K562 (cell line): Measurements from ENCODE around the gene FRMD4A. TPM values are rescaled to one million over a fixed set of nuclear protein-coding genes. Genes with fewer than 3 reads are reported as not detected.

ENCODE experiments used
- ATAC-seq: fragments of 200-7000 bp; cut with Tn5 transposase; 3 replicates; pipeline ENCODE4 v1.9.1; 2020; ENCODE audit warnings: moderate library complexity
- BruUV-seq: library from RNA; stranded (reverse); fragments of 400-500 nt; replicated peaks from 2 replicates; lab custom pipeline; 2021; lab: Mats Ljungman, UMichigan
- CTCF ChIA-PET: fragments of 300-600 bp; formaldehyde crosslinking; extraction: SDS; loops from one replicate; lab custom pipeline; 2021; ENCODE audit warnings: low intra/inter-chr PET ratio; lab: Yijun Ruan, JAX
- POLR2A ChIA-PET: fragments of 300-600, 350-650 bp; sonication (Branson Sonifier 250); formaldehyde crosslinking; extraction: SDS; loops from one replicate; lab custom pipeline; 2021; ENCODE audit warnings: antibody characterized with exemption, inconsistent platforms; lab: Yijun Ruan, JAX
- DNase-seq, 4 experiments: peaks; one replicate each; pipeline versions ENCODE4 v3.0.0 to v3.0.0-alpha.2; 2011 to 2018; ENCODE audit warnings: low spot score in 3 of 4, mixed read lengths in 3 of 4; ENCODE audit errors: extremely low read depth in 1 of 4
- FAIRE-seq: peaks from 2 replicates; lab custom pipeline; 2011; peaks lifted over from hg19 to GRCh38; lab: Jason Lieb, UNC
- H2AFZ ChIP-seq: 2 replicates; pipeline ENCODE4 v1.6.0; 2011; ENCODE audit warnings: low read depth, low read length, control low read depth, inconsistent platforms
- H3K27ac ChIP-seq: fragments of 200-600 bp; 3 replicates; pipeline ENCODE4 v1.8.0; 2011; ENCODE audit warnings: low read depth, mild to moderate bottlenecking, control low read depth, inconsistent platforms, low read length, moderate library complexity, mixed read lengths; ENCODE audit errors: extremely low read depth
- H3K27me3 ChIP-seq, 2 experiments: fragments of 300-600 bp in 1 of 2; 2 replicates in 1 of 2; 3 replicates in 1 of 2; pipeline versions ENCODE4 v1.6.0 to v1.8.0; 2011; ENCODE audit warnings: inconsistent platforms in 2 of 2, low read length in 2 of 2, mild to moderate bottlenecking in 1 of 2, mixed read lengths in 1 of 2, moderate library complexity in 1 of 2; ENCODE audit not compliant: control insufficient read depth in 2 of 2, insufficient read depth in 2 of 2
- H3K36me3 ChIP-seq: fragments of 300-600 bp; 3 replicates; pipeline ENCODE4 v1.8.0; 2011; ENCODE audit warnings: mild to moderate bottlenecking, low read length, inconsistent platforms; ENCODE audit not compliant: control insufficient read depth, insufficient read depth
- H3K4me1 ChIP-seq, 2 experiments: fragments of 200-600 bp in 1 of 2; replicated peaks in 1 of 2; 2 replicates in 1 of 2; 3 replicates in 1 of 2; pipeline versions ENCODE4 v1.5.1 to v1.8.0; 2011; ENCODE audit warnings: inconsistent platforms in 2 of 2, low read length in 2 of 2, mild to moderate bottlenecking in 1 of 2, mixed read lengths in 1 of 2, moderate library complexity in 1 of 2; ENCODE audit not compliant: control insufficient read depth in 2 of 2, insufficient read depth in 2 of 2
- H3K4me2 ChIP-seq: 2 replicates; pipeline ENCODE4 v1.6.1; 2011; ENCODE audit warnings: low read length, control low read depth, inconsistent platforms, mixed read lengths; ENCODE audit not compliant: insufficient read depth
- H3K4me3 ChIP-seq: fragments of 200-600 bp; sonication (generic), shearing (Covaris generic); 2 replicates; pipeline ENCODE4 v1.5.1; 2016; ENCODE audit warnings: control low read depth, inconsistent platforms
- H3K79me2 ChIP-seq: fragments of 200-600 bp; 3 replicates; pipeline ENCODE4 v1.8.0; 2011; ENCODE audit warnings: low read length, inconsistent platforms; ENCODE audit not compliant: control insufficient read depth, insufficient read depth
- H3K9ac ChIP-seq, 2 experiments: 2 replicates each; pipeline versions ENCODE4 v1.6.0 to v1.6.1; 2011; ENCODE audit warnings: low read depth in 2 of 2, low read length in 2 of 2, control low read depth in 1 of 2, inconsistent platforms in 1 of 2, mild to moderate bottlenecking in 1 of 2, mixed read lengths in 1 of 2; ENCODE audit not compliant: insufficient read depth in 1 of 2
- H3K9me1 ChIP-seq: one replicate; pipeline ENCODE4 v1.6.0; 2011; ENCODE audit warnings: inconsistent platforms, mild to moderate bottlenecking, low read length, moderate library complexity; ENCODE audit not compliant: control insufficient read depth, insufficient read depth
- H3K9me3 ChIP-seq: replicated peaks from 2 replicates; pipeline ENCODE4 v1.5.1; 2011; ENCODE audit warnings: low read depth, low read length, inconsistent platforms; ENCODE audit not compliant: control insufficient read depth, insufficient read depth
- H4K20me1 ChIP-seq: replicated peaks from 2 replicates; pipeline ENCODE4 v1.6.1; 2011; ENCODE audit warnings: low read length, inconsistent platforms, mixed read lengths; ENCODE audit not compliant: control insufficient read depth, insufficient read depth
- CEBPZ ChIP-seq: fragments of 150-350 bp; IDR thresholded peaks from 2 replicates; pipeline ENCODE4 v1.6.1; 2014; ENCODE audit warnings: low read depth, mild to moderate bottlenecking, low read length, borderline replicate concordance
- CTCF ChIP-seq, 3 experiments: IDR thresholded peaks in 2 of 3; conservative IDR thresholded peaks in 1 of 3; 2 replicates each; pipeline ENCODE4 v1.5.1; 2011 to 2012; ENCODE audit warnings: low read length in 3 of 3, mild to moderate bottlenecking in 3 of 3, control low read depth in 2 of 3, improper control_type of control experiment in 1 of 3, inconsistent platforms in 1 of 3, low read depth in 1 of 3, mixed read lengths in 1 of 3, moderate library complexity in 1 of 3; ENCODE audit not compliant: insufficient read depth in 2 of 3
- GATA2 ChIP-seq: sonication (generic); formaldehyde crosslinking; IDR thresholded peaks from 2 replicates; pipeline ENCODE4 v1.4.0; 2020; ENCODE audit warnings: mild to moderate bottlenecking, missing genetic modification reagents
- ILF3 ChIP-seq: fragments of 450-650 bp; IDR thresholded peaks from 2 replicates; pipeline ENCODE4 v1.6.1; 2018; ENCODE audit warnings: antibody characterized with exemption, mild to moderate bottlenecking, moderate library complexity, borderline replicate concordance
- NONO ChIP-seq, 2 experiments: fragments of 200-400 bp in 1 of 2; fragments of 450-650 bp in 1 of 2; formaldehyde crosslinking in 1 of 2; IDR thresholded peaks; 2 replicates each; pipeline ENCODE4 v1.6.1; 2017; ENCODE audit warnings: low read depth in 2 of 2, mild to moderate bottlenecking in 2 of 2, moderate library complexity in 2 of 2, low read length in 1 of 2
- POLR2B ChIP-seq: fragments of 450-650 bp; IDR thresholded peaks from 2 replicates; pipeline ENCODE4 v1.6.1; 2018; ENCODE audit warnings: low read depth; ENCODE audit not compliant: partially characterized antibody
- RFX1 ChIP-seq: fragments of 450-650 bp; IDR thresholded peaks from 2 replicates; pipeline ENCODE4 v1.6.1; 2016; ENCODE audit warnings: mild to moderate bottlenecking, moderate library complexity
- SMC3 ChIP-seq: conservative IDR thresholded peaks from 2 replicates; pipeline ENCODE4 v1.6.1; 2011; ENCODE audit warnings: low read depth, low read length, improper control_type of control experiment; ENCODE audit not compliant: insufficient read depth
- SRSF3 ChIP-seq: fragments of 200-400 bp; formaldehyde crosslinking; IDR thresholded peaks from 2 replicates; pipeline ENCODE4 v1.6.1; 2016; ENCODE audit warnings: mild to moderate bottlenecking, low read length, moderate library complexity; ENCODE audit not compliant: insufficient read depth
- YY1 ChIP-seq, 3 experiments: IDR thresholded peaks; 2 replicates each; pipeline ENCODE4 v1.6.1; 2011; ENCODE audit warnings: low read length in 2 of 3, mild to moderate bottlenecking in 2 of 3, moderate library complexity in 2 of 3, borderline replicate concordance in 1 of 3, control low read depth in 1 of 3, low read depth in 1 of 3; ENCODE audit not compliant: insufficient read depth in 3 of 3, insufficient replicate concordance in 2 of 3, control insufficient read depth in 1 of 3, insufficient read length in 1 of 3; ENCODE audit errors: extremely low read depth in 1 of 3
- WGBS: fragments of 100-300 bp; shearing (Covaris generic); methylation state at CpG from one replicate; pipeline ENCODE4 v1.1.6; 2016; ENCODE audit warnings: low coverage, mixed read lengths; ENCODE audit not compliant: insufficient coverage; ENCODE audit errors: missing lambda C conversion rate; 5-methylcytosine and 5-hydroxymethylcytosine counted together
- in situ Hi-C: fragments of 300-500 bp; cut with MboI; formaldehyde crosslinking; loops from 4 replicates; pipeline ENCODE4 v1.15.0; 2018; ENCODE audit warnings: inconsistent platforms, mixed read lengths
- intact Hi-C: fragments of 100-400 bp; cut with micrococcal nuclease; formaldehyde crosslinking; loops from 2 replicates; pipeline ENCODE4 v1.14.2; 2022
- polyA plus RNA-seq, 8 experiments: library from polyadenylated mRNA; depleted of rRNA in 4 of 8; stranded (reverse) in 5 of 8; unstranded in 3 of 8; fragments of >200 nt; fragmentation: Nextera tagmentation in 2 of 8; fragmentation: Illumina TruSeq in 1 of 8; extraction: Ambion mirVana in 2 of 8; extraction: Trizol in 1 of 8; gene quantifications; 2 replicates each; pipeline versions ENCODE4 v1.2.1 to v1.2.3, GENCODE V29; 2011 to 2014; ENCODE audit warnings: inconsistent platforms in 1 of 8, missing spikeins in 1 of 8
- total RNA-seq, 7 experiments: library from RNA; depleted of rRNA in 6 of 7; stranded (reverse); fragments of >200 nt in 6 of 7; fragmentation: Illumina TruSeq in 2 of 7; extraction: Trizol in 2 of 7; gene quantifications; 2 replicates each; pipeline versions ENCODE4 v1.2.1 to v1.2.3, GENCODE V29; 2011 to 2021; ENCODE audit warnings: low replicate concordance in 1 of 7
- TF ChIP-seq, protein P1 (sequence below): sonication (generic); formaldehyde crosslinking; IDR thresholded peaks from 2 replicates; pipeline ENCODE4 v1.8.1; 2023; ENCODE audit warnings: mild to moderate bottlenecking, missing genetic modification reagents

Gene FRMD4A
- total and polyA plus RNA-seq, 9 of the 15 experiments (the other 6 are each of a cell fraction or from before 2014, with no cell fraction given) = 0.80 to 5.2 (median 3.0) TPM

DNA sequence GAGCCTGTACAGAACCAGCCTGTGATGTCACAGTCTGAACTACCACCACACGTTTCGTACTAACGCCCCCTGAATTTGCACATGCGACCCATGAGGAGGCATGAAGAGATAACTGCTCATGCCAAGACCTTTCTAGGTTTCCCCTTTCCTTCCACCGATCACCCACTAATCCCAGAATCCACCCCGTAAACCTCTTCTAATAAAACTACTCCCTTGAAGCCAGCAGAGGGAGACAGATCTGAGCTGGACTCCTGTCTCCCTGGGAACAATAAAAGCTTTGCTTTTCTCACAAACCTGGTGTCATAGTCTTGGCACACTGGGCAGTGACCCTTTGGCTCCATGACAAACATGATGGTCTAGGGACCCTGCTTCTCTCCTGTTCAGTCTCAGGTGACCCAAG is 144.5 kb downstream of the FRMD4A start:
- Histone ChIP-seq H3K27me3 (peaks cover 2 to 20% of the 10 kb centered on the region in 2 experiments; a peak in 2 of 5 replicates), H3K36me3 (no peaks in the 10 kb centered on the region), H3K79me2 (no peaks in the 10 kb centered on the region), H4K20me1 (no peaks in the 10 kb centered on the region), H3K4me1 (peaks cover 5 to 31% of the 10 kb centered on the region in 2 experiments), H3K9ac (no peak overlapping the region), H3K27ac (no peak overlapping the region), H3K4me2 (peak overlapping the region; percentile 43), H3K9me3 (no peaks in the 10 kb centered on the region), H3K4me3 (no peak overlapping the region), H3K9me1 (no peaks in the 10 kb centered on the region), H2AFZ (peak overlapping the region; percentile 49)
- no TSS peak for BruUV-seq
- intact Hi-C loops (loop anchor here (10.0 kb wide), 1 partner anchor 141 kb away; no protein-coding TSS in a partner anchor), in situ Hi-C loops (loop anchor here (10.0 kb wide), 1 partner anchor 289 kb away; no protein-coding TSS in a partner anchor)
- ChIA-PET POLR2A (interaction anchor here (0.6 to 1.9 kb wide), 23 partner anchors 8 to 530 kb away, joined by 3 to 31 read pairs (median 4); no protein-coding TSS in a partner anchor), CTCF (no interaction called here)
- TF ChIP-seq, protein P1, sequence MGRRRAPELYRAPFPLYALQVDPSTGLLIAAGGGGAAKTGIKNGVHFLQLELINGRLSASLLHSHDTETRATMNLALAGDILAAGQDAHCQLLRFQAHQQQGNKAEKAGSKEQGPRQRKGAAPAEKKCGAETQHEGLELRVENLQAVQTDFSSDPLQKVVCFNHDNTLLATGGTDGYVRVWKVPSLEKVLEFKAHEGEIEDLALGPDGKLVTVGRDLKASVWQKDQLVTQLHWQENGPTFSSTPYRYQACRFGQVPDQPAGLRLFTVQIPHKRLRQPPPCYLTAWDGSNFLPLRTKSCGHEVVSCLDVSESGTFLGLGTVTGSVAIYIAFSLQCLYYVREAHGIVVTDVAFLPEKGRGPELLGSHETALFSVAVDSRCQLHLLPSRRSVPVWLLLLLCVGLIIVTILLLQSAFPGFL (CRISPR knock-in tag) = no peak
- TF ChIP-seq GATA2 (CRISPR knock-in tag) (no peak), CTCF (IDR thresholded peaks at IDR 0.05 in 2 of 3, conservative IDR thresholded peaks at IDR 0.05 in 1 of 3; ENCODE audit: insufficient read depth in 2 of 3, low read depth in 1 of 3, low read length in 3 of 3) (peak; percentile 50 to 59 (median 57)), YY1 (IDR thresholded peaks at IDR 0.05; ENCODE audit: borderline replicate concordance in 1 of 3, control insufficient read depth in 1 of 3, extremely low read depth in 1 of 3, insufficient read depth in 3 of 3, insufficient read length in 1 of 3, insufficient replicate concordance in 2 of 3, low read depth in 1 of 3, low read length in 2 of 3) (no peak), SMC3 (0 out of 2 replicates have a peak, but pooled peaks have one; percentile 13), POLR2B (no peak), CEBPZ (no peak), NONO (IDR thresholded peaks at IDR 0.05; ENCODE audit: low read depth in 2 of 2, low read length in 1 of 2) (0 out of 4 replicates have a peak, but pooled peaks of 1 of the 2 experiments have one; percentile 23), RFX1 (peak; percentile 73), ILF3 (no peak), SRSF3 (no peak)
- 3% methylated on average over 6 of the region's 6 CpGs for WGBS
- FAIRE-seq = peak; percentile 42
- DNase-seq = peak; percentile 25 to 30 (median 30)
- peak; percentile 24; the same call in 1 of the 3 replicates for ATAC-seq
